HUES48 (cell line): ENCODE measurements around the gene PMEPA1.

ENCODE experiments used
- H3K27ac ChIP-seq: one replicate; pipeline ENCODE4 v1.7.0; 2013; ENCODE audit warnings: low read depth, low read length, inconsistent platforms
- H3K27me3 ChIP-seq: 2 replicates; pipeline ENCODE4 v1.6.1; 2013; ENCODE audit warnings: mild to moderate bottlenecking, low read length; ENCODE audit not compliant: control insufficient read depth, insufficient read depth
- H3K36me3 ChIP-seq: 2 replicates; pipeline ENCODE4 v1.6.1; 2013; ENCODE audit warnings: low read length; ENCODE audit not compliant: control insufficient read depth, insufficient read depth
- H3K4me1 ChIP-seq: 2 replicates; pipeline ENCODE4 v1.6.1; 2013; ENCODE audit warnings: mild to moderate bottlenecking, low read length; ENCODE audit not compliant: control insufficient read depth, insufficient read depth
- H3K4me3 ChIP-seq: 2 replicates; pipeline ENCODE4 v1.5.1; 2013; ENCODE audit warnings: mild to moderate bottlenecking, low read depth, low read length
- H3K9ac ChIP-seq: 2 replicates; pipeline ENCODE4 v1.6.1; 2013; ENCODE audit warnings: mild to moderate bottlenecking, low read depth, low read length, moderate library complexity
- H3K9me3 ChIP-seq: 2 replicates; pipeline ENCODE4 v1.6.1; 2013; ENCODE audit warnings: low read length; ENCODE audit not compliant: control insufficient read depth, insufficient read depth

The PMEPA1 gene

GRCh38 chr20:57684808-57685140 is 25.0 kb downstream of the PMEPA1 start:
- H3K4me1 ChIP-seq = peaks cover 44% of the 10 kb centered on the region

DNA sequence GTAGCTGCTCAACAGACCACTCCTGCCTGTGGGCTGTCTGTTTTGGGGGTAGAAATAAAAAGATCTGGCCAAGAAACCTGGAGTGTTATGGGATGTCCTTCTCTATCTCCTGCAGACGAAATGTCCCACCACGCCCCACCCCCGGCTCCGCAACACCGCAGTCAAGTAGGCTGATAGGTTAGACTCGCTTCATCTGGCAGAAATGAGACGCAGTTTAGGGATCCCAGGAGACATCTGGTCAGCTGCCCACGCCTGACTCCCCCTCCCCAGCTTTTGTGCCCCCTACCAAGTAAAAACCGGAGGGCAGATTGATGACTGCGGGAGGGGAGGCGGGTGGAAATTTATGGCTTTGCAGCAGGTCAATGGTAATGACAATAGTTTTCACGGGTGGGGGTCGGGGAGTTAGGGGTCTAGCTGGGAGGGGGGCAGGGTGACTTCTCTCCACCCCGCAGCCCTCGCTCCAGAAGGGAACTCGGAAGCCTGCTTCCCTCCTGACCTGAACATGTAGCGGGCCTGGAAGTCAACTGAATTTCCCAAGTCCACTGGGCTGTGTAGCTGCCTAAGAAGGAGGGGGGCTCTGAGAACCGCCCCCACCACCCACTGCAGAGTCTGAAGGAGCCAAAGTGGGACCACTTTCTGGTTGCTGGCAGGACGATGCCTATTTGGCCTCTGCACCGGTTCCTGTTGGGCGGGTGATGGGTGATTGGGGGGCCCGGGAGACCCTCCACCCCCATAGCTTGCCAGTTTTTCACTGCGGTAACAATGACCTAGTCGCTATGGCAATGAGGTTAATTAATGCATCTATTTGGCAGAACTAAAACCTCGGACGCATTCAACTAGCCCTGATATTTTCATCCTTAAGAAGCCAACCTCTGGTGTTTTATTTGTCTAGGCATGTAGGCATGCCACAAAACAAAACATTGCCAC is 25.7 kb downstream of the PMEPA1 start:
- Histone ChIP-seq H3K36me3 (no peaks in the 10 kb centered on the region), H3K4me1 (peaks cover 50% of the 10 kb centered on the region), H3K27me3 (no peaks in the 10 kb centered on the region), H3K4me3 (peak overlapping the region; percentile 33; the same call in 1 of the 2 replicates), H3K27ac (peak overlapping the region; percentile 47), H3K9ac (no peak overlapping the region), H3K9me3 (no peaks in the 10 kb centered on the region)

More at GRCh38 chr20:57684808-57685140, 25.0 kb downstream of the PMEPA1 start:
- Histone ChIP-seq H3K27ac (no peak overlapping the region), H3K27me3 (no peaks in the 10 kb centered on the region), H3K9ac (no peak overlapping the region), H3K36me3 (no peaks in the 10 kb centered on the region), H3K9me3 (no peaks in the 10 kb centered on the region), H3K4me3 (no peak overlapping the region)

- H3K9ac ChIP-seq = no peak overlapping the region
- H3K4me3 ChIP-seq = no peak overlapping the region
- peak overlapping the region; percentile 5 for H3K27ac ChIP-seq
- peaks cover 59% of the 10 kb centered on the region for H3K4me1 ChIP-seq
- H3K36me3 ChIP-seq = no peaks in the 10 kb centered on the region
- no peaks in the 10 kb centered on the region for H3K27me3 ChIP-seq
- H3K9me3 ChIP-seq = no peaks in the 10 kb centered on the region
These were observed 26.5 kb downstream of the PMEPA1 start for GRCh38 chr20:57683287-57683686.

- Histone ChIP-seq H3K9ac (no peak overlapping the region), H3K27me3 (no peaks in the 10 kb centered on the region), H3K9me3 (no peaks in the 10 kb centered on the region), H3K4me1 (peaks cover 67% of the 10 kb centered on the region), H3K27ac (no peak overlapping the region), H3K36me3 (no peaks in the 10 kb centered on the region), H3K4me3 (no peak overlapping the region)
These were observed 27.4 kb downstream of the PMEPA1 start for GRCh38 chr20:57682184-57683101.

DNA sequence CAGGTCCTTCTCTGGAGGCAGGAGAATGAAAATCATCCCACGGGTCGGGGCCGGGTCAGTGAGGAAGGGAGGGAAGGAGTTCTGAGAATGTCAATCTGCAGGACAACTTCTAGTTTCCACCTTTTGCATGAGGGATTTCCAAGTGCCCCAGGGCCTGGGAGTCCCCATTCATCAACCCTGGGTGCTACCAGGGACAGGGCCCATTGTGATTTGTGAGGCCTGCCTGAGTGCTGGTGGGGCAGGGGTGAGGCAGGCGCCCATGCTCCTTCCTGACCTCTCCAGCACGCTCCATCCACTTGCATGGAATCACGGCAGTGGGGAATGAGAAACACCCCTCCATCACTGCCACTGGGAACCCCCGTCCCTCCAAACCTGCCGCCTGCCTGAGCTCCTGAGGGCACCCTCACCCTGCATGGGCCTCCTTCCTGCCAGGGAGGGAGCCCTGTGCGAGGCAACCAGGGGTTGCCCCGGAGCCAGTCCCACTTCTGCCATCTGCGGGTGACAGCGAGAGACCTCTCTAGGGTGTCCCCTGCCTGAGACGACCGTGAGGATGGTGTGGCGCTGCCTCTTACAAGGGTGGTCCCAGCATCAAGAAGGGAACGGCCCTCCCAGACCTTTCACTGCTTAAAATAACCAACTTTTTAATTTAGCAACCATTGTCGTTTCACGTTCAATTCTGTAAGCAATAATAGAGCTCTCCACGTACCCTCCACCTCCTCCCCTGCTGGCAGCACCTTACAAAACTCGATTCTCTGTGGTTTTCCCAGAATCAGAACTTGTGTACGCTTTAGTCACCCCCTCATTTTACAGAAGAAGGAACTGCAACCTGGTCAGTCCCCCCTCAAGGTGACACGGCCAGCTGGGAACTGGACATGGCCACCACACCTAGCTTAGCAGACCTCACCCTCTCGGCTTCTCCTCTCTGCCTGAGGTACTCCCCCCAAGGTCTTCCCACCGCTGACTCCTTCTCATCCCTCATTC is 28.6 kb downstream of the PMEPA1 start:
- Histone ChIP-seq H3K4me3 (no peak overlapping the region), H3K4me1 (peaks cover 74% of the 10 kb centered on the region), H3K27ac (no peak overlapping the region), H3K9ac (no peak overlapping the region), H3K36me3 (no peaks in the 10 kb centered on the region), H3K27me3 (no peaks in the 10 kb centered on the region), H3K9me3 (no peaks in the 10 kb centered on the region)

DNA sequence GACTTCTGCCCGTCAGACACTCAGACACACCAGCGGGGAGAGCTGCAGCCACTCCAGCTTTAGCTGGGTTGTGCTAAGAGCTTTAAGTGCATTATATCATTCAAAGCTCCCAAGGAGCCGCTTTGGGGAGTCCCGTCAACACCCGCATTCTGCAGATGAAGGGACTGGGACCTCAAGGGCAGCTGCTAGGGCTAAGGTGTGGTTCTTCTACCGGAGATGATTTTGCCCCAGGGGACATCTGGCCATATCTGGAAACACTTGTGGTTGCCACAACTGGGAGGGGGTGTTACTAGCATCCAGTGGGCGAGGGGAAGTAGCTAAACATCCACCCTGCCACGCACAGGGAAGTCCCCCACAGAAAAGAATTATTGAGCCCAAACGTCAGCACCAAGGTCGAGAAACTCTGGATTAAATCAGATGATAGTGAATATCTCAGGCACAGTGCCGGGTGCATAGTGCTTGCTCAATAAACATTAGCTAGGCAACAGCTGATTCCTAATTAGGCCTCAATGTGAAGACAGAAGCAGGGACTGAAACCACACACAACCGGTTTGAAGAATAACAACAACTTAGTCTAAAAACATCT is 29.6 kb downstream of the PMEPA1 start:
- no peaks in the 10 kb centered on the region for H3K36me3 ChIP-seq
- no peaks in the 10 kb centered on the region for H3K9me3 ChIP-seq
- no peak overlapping the region for H3K27ac ChIP-seq
- no peak overlapping the region for H3K4me3 ChIP-seq
- H3K4me1 ChIP-seq = peaks cover 68% of the 10 kb centered on the region
- H3K9ac ChIP-seq = no peak overlapping the region
- H3K27me3 ChIP-seq = no peaks in the 10 kb centered on the region

- Histone ChIP-seq H3K4me3 (no peak overlapping the region), H3K4me1 (peaks cover 57% of the 10 kb centered on the region), H3K9me3 (no peaks in the 10 kb centered on the region), H3K9ac (no peak overlapping the region), H3K27ac (no peak overlapping the region), H3K36me3 (no peaks in the 10 kb centered on the region), H3K27me3 (no peaks in the 10 kb centered on the region)
These were observed 30.7 kb downstream of the PMEPA1 start for GRCh38 chr20:57679113-57679512.

GRCh38 chr20:57678340-57678739 is 31.5 kb downstream of the PMEPA1 start:
- H3K9me3 ChIP-seq = no peaks in the 10 kb centered on the region
- peaks cover 50% of the 10 kb centered on the region for H3K4me1 ChIP-seq
- H3K36me3 ChIP-seq = no peaks in the 10 kb centered on the region
- H3K27ac ChIP-seq = no peak overlapping the region
- no peak overlapping the region for H3K9ac ChIP-seq
- H3K27me3 ChIP-seq = no peaks in the 10 kb centered on the region
- no peak overlapping the region for H3K4me3 ChIP-seq

DNA sequence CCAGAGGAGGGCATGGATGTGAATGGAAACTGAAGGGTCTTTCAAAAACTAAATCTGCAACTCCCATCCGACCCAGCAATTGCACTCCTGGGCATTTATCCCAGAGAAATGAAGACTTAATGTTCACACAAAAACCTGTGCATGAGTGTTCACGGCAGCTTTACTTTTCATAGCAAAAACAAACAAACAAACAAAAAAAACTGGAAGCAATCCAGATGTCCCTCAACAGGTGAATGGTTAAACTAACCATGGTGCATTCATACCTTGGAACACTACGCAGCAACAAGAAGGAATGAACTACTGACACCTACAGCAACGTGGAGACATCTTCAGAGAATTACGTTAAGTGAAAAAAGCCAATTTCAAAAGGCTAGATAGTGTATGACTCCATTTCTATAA is 32.2 kb downstream of the PMEPA1 start:
- no peaks in the 10 kb centered on the region for H3K36me3 ChIP-seq
- no peaks in the 10 kb centered on the region for H3K27me3 ChIP-seq
- no peaks in the 10 kb centered on the region for H3K9me3 ChIP-seq
- H3K4me1 ChIP-seq = peaks cover 43% of the 10 kb centered on the region
- H3K27ac ChIP-seq = no peak overlapping the region
- H3K9ac ChIP-seq = no peak overlapping the region
- no peak overlapping the region for H3K4me3 ChIP-seq
